Calu3 (cell line): ENCODE data around the gene KBTBD6. TPM values are rescaled to one million over a fixed set of nuclear protein-coding genes. Genes with fewer than 3 reads are reported as not detected.
"Not testable (repeated sequence)": the region's sequence is repeated elsewhere in the genome, so short reads cannot be mapped to it uniquely, and the experiment has no call there.

Experiments
- BruUV-seq: library from RNA; stranded (reverse); fragments of 400-500 nt; replicated peaks from 2 replicates; lab custom pipeline; 2021; lab: Mats Ljungman, UMichigan
- CTCF ChIA-PET: fragments of 300-600 bp; sonication (Branson Sonifier 250); formaldehyde crosslinking; loops from one replicate; lab custom pipeline; 2022; ENCODE audit warnings: antibody characterized with exemption; lab: Charles Lee
- DNase-seq: peaks from one replicate; pipeline ENCODE4 v3.0.0; 2022
- H3K27ac Mint-ChIP-seq: one replicate; pipeline ENCODE4 v1.8.0; 2022; ENCODE audit warnings: mixed read lengths; ENCODE audit not compliant: unreplicated experiment
- H3K27me3 Mint-ChIP-seq: one replicate; pipeline ENCODE4 v1.8.0; 2022; ENCODE audit warnings: mixed read lengths; ENCODE audit not compliant: unreplicated experiment
- H3K36me3 Mint-ChIP-seq: one replicate; pipeline ENCODE4 v1.8.0; 2022; ENCODE audit warnings: mild to moderate bottlenecking, moderate library complexity, mixed read lengths; ENCODE audit not compliant: insufficient read depth, unreplicated experiment
- H3K4me1 Mint-ChIP-seq: one replicate; pipeline ENCODE4 v1.8.0; 2022; ENCODE audit warnings: mild to moderate bottlenecking, low read depth, mixed read lengths; ENCODE audit not compliant: unreplicated experiment
- H3K4me3 Mint-ChIP-seq: one replicate; pipeline ENCODE4 v1.8.0; 2022; ENCODE audit warnings: mild to moderate bottlenecking, low read depth, moderate library complexity, mixed read lengths; ENCODE audit not compliant: unreplicated experiment
- H3K9me3 Mint-ChIP-seq: one replicate; pipeline ENCODE4 v1.8.0; 2022; ENCODE audit warnings: low read depth, mixed read lengths; ENCODE audit not compliant: unreplicated experiment
- intact Hi-C: fragments of 100-400 bp; cut with micrococcal nuclease; formaldehyde crosslinking; loops from one replicate; pipeline ENCODE4 v1.10.0; 2022; ENCODE audit not compliant: unreplicated experiment
- total RNA-seq: library from RNA; stranded (reverse); gene quantifications from 2 replicates; pipeline ENCODE4 v1.2.3, GENCODE V29; 2022
- TF ChIP-seq, protein P1 (sequence below): fragments of 200-600 bp; IDR thresholded peaks from one replicate; pipeline ENCODE4 v1.8.0; 2022; ENCODE audit warnings: antibody characterized with exemption; ENCODE audit not compliant: unreplicated experiment

Gene KBTBD6
- total RNA-seq, 1 experiment from 2014 or later: 6.9 TPM

GRCh38 chr13:41133951-41134350 is 1.3 kb upstream of the KBTBD6 start:
- H3K27me3 Mint-ChIP-seq: no peaks in the 10 kb centered on the region
- no TSS peak for BruUV-seq
- peaks cover 52% of the 10 kb centered on the region for H3K4me1 Mint-ChIP-seq
- peak overlapping the region; percentile 92 for H3K4me3 Mint-ChIP-seq
- H3K36me3 Mint-ChIP-seq: peaks cover 28% of the 10 kb centered on the region
- CTCF ChIA-PET: no interaction called here
- DNase-seq: no peak
- peak overlapping the region; percentile 12 for H3K27ac Mint-ChIP-seq
- intact Hi-C loops: loop anchor here (2.0 kb wide), 1 partner anchor 61 kb away; the partner anchor contains the start of gene KBTBD7
- TF ChIP-seq, protein P1, sequence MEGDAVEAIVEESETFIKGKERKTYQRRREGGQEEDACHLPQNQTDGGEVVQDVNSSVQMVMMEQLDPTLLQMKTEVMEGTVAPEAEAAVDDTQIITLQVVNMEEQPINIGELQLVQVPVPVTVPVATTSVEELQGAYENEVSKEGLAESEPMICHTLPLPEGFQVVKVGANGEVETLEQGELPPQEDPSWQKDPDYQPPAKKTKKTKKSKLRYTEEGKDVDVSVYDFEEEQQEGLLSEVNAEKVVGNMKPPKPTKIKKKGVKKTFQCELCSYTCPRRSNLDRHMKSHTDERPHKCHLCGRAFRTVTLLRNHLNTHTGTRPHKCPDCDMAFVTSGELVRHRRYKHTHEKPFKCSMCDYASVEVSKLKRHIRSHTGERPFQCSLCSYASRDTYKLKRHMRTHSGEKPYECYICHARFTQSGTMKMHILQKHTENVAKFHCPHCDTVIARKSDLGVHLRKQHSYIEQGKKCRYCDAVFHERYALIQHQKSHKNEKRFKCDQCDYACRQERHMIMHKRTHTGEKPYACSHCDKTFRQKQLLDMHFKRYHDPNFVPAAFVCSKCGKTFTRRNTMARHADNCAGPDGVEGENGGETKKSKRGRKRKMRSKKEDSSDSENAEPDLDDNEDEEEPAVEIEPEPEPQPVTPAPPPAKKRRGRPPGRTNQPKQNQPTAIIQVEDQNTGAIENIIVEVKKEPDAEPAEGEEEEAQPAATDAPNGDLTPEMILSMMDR: no peak
- H3K9me3 Mint-ChIP-seq: peaks cover 2% of the 10 kb centered on the region

GRCh38 chr13:41131660-41132511 is 716 bp downstream of the KBTBD6 start:
- H3K27me3 Mint-ChIP-seq, DNase-seq, H3K9me3 Mint-ChIP-seq, CTCF ChIA-PET: not testable (repeated sequence)
- H3K4me1 Mint-ChIP-seq: peaks cover 31% of the 10 kb centered on the region
- H3K36me3 Mint-ChIP-seq: peaks cover 28% of the 10 kb centered on the region
- H3K4me3 Mint-ChIP-seq: peak overlapping the region; percentile 92
- intact Hi-C loops: loop anchor here (2.0 kb wide), 1 partner anchor 63 kb away; the partner anchor contains the start of gene KBTBD7
- peak overlapping the region; percentile 12 for H3K27ac Mint-ChIP-seq
- TSS peak; percentile 53 for BruUV-seq

DNA sequence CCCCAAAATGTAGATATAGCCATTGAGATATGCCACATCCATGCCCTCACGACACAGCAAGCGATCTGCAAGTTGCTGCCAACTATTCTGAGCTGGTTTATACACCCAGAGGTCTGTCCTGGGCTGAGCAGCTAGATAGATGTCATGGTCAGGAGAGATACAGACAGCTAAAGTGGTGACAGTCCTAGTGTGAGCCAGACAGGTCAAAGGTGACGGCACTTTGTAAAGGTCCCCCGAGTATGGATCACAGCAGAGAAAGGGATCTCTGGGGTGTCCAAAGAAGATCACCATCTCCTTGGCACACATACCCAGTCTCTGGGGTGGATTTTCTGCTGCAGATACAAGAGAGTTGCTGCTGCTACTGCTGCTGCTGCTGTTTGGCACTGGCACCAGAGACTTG is 1.4 kb downstream of the KBTBD6 start:
- Mint-ChIP-seq H3K4me3 (peak overlapping the region; percentile 92), H3K27ac (peak overlapping the region; percentile 10), H3K36me3 (peaks cover 28% of the 10 kb centered on the region), H3K4me1 (peaks cover 25% of the 10 kb centered on the region)
- BruUV-seq, CTCF ChIA-PET, intact Hi-C loops, DNase-seq, H3K27me3 Mint-ChIP-seq, H3K9me3 Mint-ChIP-seq: not testable (repeated sequence)

- DNase-seq: no peak
- no peak overlapping the region for H3K27ac Mint-ChIP-seq
- intact Hi-C loops: no loop called here
- no peaks in the 10 kb centered on the region for H3K9me3 Mint-ChIP-seq
- H3K27me3 Mint-ChIP-seq: no peaks in the 10 kb centered on the region
- TF ChIP-seq, protein P1: no peak
- peaks cover 28% of the 10 kb centered on the region for H3K36me3 Mint-ChIP-seq
- BruUV-seq: no TSS peak
- CTCF ChIA-PET: no interaction called here
- peak overlapping the region; percentile 92 for H3K4me3 Mint-ChIP-seq
- peaks cover 25% of the 10 kb centered on the region for H3K4me1 Mint-ChIP-seq
Measured at GRCh38 chr13:41130356-41130755, 2.2 kb downstream of the KBTBD6 start.

DNA sequence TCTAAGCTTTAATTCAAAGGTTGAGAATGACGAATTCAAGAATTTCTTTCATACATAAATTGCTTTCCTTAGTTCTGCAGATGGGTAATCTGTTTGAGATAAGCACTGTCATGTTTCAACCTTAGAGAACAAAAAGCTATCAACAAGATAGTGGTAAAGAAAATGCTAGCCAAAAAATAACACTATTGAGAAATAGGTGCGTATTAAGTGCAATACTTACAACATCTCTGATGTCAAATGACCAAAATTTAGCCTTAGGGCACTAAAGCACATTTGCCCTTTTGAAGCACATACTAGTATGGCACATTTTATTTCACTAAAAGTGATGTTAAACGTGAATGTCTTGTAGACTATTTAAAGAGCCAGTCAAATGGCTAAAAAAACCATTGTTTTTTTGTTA is 4.9 kb downstream of the KBTBD6 start:
- Mint-ChIP-seq H3K4me1 (peaks cover 9% of the 10 kb centered on the region), H3K4me3 (no peak overlapping the region), H3K27ac (no peak overlapping the region), H3K27me3 (no peaks in the 10 kb centered on the region), H3K36me3 (peaks cover 17% of the 10 kb centered on the region), H3K9me3 (no peaks in the 10 kb centered on the region)
- intact Hi-C loops: no loop called here
- TF ChIP-seq, protein P1: no peak
- CTCF ChIA-PET: no interaction called here
- no TSS peak for BruUV-seq
- DNase-seq: no peak
